NCI-H748 treated with DMSO at 0.1 percent for 48 hours (cell line): Measurements from ENCODE around the gene HSD11B1L.
"Not testable (repeated sequence)": the region's sequence is repeated elsewhere in the genome, so short reads cannot be mapped to it uniquely, and the experiment has no call there.

Experiments
- DNase-seq: peaks from one replicate; lab custom pipeline; 2025; lab: John Stamatoyannopoulos, UW

HSD11B1L gene

GRCh38 chr19:5700455-5701092 lies 19.7 kb downstream of the HSD11B1L start:
- no peak for DNase-seq

GRCh38 chr19:5702053-5702410 lies 21.2 kb downstream of the HSD11B1L start:
- not testable (repeated sequence) for DNase-seq

GRCh38 chr19:5703819-5704818 lies 23.3 kb downstream of the HSD11B1L start:
- no peak for DNase-seq

GRCh38 chr19:5705552-5705951 lies 24.7 kb downstream of the HSD11B1L start:
- no peak for DNase-seq

- no peak for DNase-seq
These were observed 26.2 kb downstream of the HSD11B1L start for GRCh38 chr19:5706876-5707573.

- DNase-seq = no peak
These were observed 27.0 kb downstream of the HSD11B1L start for GRCh38 chr19:5707576-5708575.

- no peak for DNase-seq
These were observed 30.2 kb downstream of the HSD11B1L start for GRCh38 chr19:5711025-5711424.

- DNase-seq = no peak
These were observed 30.9 kb downstream of the HSD11B1L start for GRCh38 chr19:5711713-5712161.

GRCh38 chr19:5713228-5713627 lies 32.4 kb downstream of the HSD11B1L start:
- DNase-seq = no peak

GRCh38 chr19:5714816-5715215 lies 34.0 kb downstream of the HSD11B1L start:
- DNase-seq = no peak

GRCh38 chr19:5717215-5717935 lies 36.5 kb downstream of the HSD11B1L start:
- no peak for DNase-seq

GRCh38 chr19:5718037-5718578 lies 37.3 kb downstream of the HSD11B1L start:
- no peak for DNase-seq

- DNase-seq = no peak
These were observed 37.9 kb downstream of the HSD11B1L start for GRCh38 chr19:5718579-5719273.

- no peak for DNase-seq
These were observed 38.6 kb downstream of the HSD11B1L start for GRCh38 chr19:5719274-5719960.

- peak; percentile 89 for DNase-seq
These were observed 39.3 kb downstream of the HSD11B1L start, which contains the start of the genes CATSPERD and LONP1 for GRCh38 chr19:5719961-5720790. CATSPERD (plus strand) TSS chr19:5720637; CDS start chr19:5720738, 101 bp downstream. LONP1 (minus strand) TSS chr19:5720146; CDS start chr19:5720132, 14 bp downstream.

GRCh38 chr19:5727453-5728050 lies 46.7 kb downstream of the HSD11B1L start:
- DNase-seq = no peak

GRCh38 chr19:5733172-5733571 lies 52.3 kb downstream of the HSD11B1L start:
- DNase-seq = not testable (repeated sequence)
